ENCODE data around the gene ARHGAP32.

The ARHGAP32 gene

DNA sequence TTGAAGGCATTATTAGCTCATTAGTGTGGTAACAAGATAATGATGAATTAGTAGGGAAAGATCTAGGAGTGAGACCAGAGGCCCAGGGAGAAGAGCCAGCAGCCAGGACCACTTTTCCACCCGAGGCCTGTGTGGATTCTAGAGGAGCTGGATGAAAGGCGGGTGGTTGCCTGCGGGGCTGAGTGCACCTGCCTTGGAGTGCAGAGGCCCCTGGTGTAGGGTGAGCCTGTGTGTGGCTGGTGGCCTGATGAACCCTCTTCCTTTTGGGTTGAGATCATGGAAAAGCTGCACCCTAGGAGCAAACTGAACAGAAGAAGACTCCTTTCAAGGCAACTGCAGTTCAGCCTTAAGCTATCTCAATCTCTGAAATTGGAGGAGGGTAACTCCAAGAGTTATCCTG is 243.5 kb downstream of the ARHGAP32 start:
- no peak for DNase-seq

DNA sequence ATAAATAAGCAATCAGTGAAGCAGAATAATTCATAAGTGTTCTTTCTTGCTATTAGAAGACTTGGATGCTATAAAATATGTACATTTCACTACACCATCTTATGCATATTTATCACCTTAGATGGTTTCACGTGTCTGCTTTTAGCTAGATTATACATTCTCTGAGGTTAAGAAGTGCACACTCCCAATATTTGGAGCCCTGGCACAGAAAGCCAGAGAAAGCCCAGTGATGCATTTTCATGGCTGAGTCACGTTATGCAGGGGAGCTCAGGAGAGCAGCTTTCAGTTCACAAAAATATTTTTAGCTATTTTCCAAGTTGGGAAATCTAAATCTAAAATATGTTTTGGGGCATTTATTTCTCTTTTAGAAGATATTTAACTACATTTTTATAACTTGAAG is 244.4 kb downstream of the ARHGAP32 start:
- DNase-seq: no peak

DNA sequence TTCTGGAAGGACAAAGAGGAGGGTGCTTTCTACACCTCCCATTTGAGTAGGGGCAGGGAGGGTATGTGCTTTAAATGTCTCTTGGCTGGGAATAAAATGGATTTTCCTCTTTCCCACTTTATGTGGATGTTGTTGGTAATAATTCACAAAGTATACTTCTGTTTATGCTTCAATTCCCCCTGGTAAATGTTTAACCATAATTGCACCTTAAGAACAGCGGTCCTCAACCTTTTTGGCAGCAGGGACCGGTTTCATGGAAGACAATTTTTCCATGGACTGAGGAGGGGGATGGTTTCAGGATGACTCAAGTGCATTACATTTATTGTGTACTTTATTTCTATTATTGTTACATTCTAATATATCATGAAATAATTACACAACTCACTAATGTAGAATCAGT is 245.5 kb downstream of the ARHGAP32 start:
- no peak for DNase-seq

DNA sequence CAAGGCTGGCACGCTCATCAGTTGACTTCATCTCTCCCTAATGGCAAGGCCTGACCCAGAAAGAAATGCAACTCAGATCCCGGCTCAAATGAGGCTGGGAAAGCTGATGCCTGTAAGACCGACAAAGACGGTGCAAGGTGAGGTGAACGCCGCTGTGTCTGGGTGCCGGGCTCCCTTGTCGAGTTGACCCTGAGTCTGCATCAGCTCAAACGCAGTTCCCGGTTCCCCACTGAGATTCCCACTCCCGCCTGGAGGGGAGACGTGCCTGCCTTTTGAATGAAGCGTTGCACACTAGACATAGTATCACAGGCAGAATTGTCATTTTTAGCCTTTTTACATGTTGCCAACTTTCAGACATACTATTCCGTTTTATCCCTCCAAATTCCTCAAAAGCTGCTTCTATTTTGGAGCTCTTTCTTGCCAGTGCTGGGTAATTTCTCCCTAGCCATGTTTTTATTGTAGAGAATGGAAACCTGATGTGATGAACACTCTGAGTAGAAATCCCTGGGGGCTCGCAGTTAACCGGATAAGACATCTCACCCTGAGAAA is 248.6 kb downstream of the ARHGAP32 start:
- no peak for DNase-seq

DNA sequence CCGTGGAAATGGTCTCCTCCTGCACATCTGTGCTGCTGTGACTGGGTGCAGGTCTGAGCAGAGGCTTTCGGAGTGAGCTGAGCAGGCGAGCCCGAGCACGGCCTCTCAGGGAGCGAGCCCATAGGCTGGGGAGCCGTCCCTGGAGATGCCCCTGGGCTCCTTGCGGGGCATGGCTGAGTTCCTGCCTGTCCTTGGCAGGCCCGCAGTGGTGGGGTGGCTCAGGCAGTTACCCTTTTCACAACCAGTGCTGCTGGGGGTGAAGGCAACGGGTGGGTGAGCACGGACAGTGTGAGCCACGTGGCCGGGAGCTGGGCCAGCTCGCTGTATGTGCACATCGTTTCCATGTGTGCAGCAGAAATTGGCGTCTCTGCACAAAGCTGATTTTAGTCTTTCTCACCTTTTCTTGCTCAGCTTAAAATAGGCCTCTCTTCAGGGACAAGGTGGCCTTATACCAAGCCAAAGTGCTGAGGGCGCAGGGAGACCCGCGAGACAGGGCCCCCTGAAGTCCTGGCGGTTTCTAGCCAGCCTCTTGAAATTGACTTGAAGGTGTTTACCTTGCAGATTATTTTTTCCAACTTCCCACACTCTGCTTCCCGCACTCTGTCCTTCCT is 249.2 kb downstream of the ARHGAP32 start, which contains the start of gene TP53AIP1:
TP53AIP1 (minus strand) TSS at position 55 of the 611 bp plus-strand sequence. CDS start 5,053 bp downstream, outside the sequence.
- no peak for DNase-seq

DNA sequence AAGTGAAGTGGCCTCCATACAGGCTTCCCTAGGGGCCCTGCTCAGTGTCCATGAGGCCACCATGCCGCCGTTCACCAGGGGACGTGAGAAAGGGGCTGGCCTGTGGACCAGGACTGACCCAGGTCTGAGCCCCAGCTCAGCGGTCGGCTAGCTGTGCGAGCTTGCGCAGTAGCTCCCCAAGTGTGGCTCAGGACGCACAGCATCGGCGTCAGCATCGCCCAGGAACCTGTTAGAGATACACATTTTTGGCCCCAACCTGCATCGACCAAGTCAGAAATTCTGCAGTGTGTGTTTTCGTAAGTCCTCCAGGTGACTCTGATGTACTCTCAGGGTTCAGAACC is 249.9 kb downstream of the ARHGAP32 start:
- no peak for DNase-seq

DNA sequence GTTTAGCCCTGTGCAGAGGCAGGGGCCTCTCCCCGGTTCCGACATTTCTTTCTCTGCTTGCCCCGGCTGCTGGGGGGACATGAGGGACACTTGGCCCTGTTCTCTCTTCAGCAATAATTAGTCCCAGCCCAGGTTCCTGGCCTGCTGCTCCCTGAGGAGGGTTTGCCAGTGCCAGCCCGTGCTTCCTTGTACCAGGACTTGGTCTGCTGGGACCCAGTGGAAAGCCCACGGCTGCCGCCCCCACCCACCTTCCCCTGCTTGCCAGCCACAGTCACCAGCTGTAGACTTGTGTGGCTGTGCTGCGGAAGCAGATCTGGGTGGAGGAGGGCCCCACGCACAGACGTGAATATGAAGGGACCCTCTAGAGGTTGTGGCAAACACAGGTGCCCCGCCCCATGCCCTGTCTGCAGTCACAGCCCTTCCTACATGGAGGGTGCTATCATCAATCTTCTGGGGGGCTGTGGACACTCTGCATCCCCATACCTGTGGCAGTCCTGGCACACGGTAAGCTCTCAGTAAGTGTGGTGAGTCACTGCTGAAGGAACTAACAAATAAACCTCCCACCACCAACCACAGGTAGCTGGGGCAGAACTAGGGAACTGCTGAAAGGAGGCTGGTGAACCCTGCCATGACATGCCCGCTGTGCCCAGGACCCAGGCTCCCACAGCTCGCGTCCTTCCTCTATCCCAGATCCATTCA is 250.4 kb downstream of the ARHGAP32 start:
- no peak for DNase-seq

DNA sequence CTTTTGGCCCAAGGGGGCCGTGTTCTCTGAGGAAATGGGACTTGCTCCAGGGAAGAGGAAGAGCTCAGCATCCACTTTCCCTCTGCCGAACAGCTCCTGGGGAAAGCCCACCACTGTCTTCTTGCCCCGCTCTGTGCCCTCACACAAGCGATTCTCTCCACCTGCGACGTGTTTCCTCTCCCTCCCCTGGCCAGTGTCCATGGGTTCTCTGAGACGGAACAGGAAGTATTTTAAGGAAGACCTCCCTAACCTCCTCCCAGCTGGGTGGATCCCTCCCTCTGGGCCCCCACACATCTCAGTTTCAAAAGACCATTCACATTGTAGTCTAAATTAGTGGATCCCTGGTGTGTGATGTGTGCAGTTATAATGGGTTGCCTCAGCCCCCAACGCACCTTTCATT is 251.0 kb downstream of the ARHGAP32 start:
- no peak for DNase-seq

DNA sequence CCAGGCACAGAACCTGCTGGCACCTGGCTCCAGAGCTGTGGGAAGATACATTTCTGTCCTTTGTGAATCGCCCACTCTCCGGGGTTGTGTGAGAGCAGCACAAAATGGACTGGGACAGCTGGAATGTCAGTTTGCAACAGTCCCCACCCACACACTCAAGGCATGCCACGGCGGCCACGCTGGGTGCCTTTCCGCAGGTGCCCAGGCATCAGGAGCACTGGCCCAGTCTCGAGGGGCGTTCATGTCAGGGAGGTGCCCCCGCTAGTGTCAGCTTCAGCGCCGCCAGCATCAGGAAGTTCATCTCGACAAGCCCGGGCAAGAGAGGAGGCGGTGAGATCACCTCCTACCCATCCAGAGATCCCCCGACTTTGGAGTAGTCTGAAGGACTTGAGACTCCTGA is 251.5 kb downstream of the ARHGAP32 start:
- no peak for DNase-seq

DNA sequence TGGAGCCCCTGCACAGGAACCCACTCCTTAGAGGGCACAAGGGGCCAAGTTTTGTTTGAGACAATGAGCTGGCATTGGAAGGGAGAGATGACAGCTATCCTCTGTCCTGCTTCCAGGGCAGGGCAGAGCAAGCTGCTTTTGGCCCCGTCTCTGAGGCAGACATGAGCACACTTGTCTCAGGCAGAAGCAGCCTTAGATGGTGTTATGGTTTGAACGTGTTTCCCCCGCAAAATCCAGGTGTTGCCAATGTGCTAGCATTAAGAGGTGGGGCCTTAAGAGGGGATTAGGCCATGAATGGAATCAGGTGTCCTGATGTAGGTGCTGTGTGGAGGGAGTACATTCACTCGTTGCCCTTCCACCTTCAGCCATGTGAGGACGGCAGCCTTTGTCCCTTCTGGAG is 252.0 kb downstream of the ARHGAP32 start:
- no peak for DNase-seq

DNA sequence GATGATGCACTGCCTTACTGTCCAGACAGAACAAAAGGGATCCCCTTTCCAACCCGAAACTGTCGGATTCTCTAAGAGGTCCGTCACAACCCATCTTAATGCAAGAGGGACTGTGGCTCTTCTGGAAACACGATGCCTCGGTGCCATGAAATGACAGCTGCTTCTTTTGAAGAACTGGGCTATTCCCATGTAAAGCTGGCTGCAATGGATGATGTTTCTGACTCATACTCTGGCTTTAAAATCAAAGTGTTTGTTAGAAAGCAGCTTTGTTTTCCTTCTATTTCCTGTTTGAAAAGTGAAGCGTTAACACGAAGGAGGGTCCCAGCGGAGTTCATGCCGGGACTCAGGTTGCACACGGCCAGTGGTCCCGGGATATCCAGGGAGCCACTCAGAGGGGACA is 252.5 kb downstream of the ARHGAP32 start:
- no peak for DNase-seq

DNA sequence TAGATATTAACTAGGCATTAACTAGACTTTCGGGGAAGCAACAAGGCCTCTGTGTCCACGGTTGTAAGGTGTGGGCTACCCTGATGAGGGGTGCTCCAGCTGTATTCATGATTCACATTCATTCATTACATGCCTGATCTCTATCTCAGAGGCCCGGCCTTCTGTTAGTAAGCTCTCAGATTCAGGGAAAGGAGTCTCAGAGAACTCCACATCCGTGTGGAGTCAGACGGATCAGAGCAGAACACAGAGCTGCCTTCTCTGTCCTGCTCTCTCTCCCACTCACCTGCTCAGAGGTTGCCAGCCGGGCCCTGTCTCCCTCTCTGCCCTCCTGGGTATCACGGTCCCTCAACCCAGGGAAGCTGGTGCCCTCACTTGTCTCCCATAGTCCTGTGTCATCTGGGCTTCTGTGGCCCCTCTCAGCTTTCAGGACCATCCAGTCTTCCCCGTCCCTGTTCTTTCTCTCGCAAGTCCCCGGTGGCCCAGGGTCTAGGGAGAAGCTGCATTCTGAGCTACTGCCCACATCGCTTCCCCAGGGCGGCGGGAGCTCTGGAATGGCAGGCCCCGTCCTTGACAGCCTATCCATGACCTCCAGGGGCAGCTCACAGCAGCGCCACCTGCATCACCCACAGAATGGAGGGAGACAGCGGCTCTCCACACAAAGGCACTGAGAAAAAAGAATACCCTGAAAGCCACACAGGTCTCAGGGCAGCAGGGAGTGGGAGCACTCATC is 253.8 kb downstream of the ARHGAP32 start:
- DNase-seq: no peak

DNA sequence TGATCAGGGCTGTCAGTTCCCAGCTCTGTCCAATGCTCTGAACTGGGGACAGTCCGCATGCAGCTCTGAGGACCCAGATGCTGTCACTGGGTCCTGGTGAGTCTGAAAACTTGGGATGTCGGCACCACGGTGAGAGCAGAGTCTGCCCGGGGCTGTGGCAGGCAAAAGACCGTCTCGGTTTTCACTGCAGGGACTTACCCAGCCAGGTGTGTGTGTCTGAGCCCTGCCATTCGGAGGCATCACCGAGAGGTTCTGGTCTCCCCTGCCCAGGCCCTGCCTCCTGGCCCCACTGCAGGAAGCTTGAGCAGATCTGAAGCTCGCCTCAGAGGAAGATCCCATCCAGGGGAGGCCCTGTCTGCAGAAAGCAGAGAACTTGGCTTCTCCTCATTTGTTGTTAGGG is 254.6 kb downstream of the ARHGAP32 start:
- no peak for DNase-seq

DNA sequence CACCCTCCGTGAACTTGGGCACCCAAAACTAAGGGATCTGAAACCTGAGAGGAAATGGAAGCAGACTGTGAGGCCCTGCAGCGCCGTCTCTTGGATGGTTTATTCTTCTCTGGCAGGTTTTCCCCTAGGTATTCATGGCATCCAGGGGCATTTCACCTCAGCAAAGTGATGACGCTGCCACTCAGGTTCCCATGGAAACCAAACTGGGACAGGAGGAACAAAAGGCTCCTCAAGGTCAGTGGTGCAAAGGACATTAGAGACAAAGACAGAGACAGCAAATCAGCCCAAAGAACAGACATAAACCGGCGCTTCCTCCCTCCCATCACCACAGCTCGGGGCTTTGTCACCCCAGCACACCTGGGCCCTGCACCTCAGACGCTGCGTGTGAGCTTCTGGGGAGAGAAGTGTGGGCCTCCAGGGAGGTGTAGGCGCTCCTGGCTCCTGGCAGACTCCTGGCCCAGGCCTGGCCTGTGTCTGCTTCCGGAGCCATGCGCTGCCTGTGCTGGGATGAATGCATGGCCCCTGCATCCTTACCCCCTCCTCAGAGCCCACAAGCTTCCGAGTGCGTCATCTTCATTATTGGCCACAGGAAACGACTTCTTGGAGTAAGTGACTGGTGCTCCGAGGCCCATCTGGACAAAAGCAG is 255.4 kb downstream of the ARHGAP32 start:
- no peak for DNase-seq

DNA sequence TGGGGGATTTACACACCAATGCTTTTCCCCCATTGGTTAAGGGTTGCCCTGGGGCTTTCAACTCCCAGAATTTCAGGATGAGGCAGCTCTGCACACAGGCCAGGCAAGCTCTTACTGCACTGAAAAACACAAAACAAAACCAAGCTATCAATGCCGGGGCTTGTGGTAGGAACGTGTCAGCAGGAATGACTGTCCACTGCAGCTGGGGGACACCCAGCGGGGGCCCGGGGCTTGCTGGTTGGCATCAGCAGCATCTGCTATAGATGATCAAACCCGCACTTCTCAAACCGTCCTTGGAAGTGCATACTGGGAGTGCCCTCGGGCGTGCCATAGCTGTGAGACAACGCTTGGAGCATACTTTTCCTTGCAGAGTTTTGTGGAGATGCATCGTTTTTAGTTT is 257.2 kb downstream of the ARHGAP32 start:
- no peak for DNase-seq

DNA sequence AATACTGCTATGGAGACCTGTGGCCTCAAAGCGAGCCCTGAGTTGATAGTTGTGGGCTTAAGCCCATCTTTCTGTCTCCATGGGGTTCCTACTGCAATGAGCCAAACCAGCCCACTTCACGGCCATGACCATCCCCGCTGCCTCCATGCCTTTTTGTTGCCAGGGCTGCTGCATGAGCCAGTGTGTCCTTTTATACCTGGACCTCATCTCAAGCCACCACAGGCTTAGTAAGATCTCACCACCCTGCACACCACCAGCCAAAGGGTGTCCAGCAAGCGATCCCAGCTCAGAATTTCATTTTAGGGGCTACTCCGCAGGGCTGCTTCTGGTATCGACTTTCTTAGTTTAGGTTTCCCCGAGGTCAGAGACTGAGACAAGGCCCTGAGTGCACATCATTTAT is 257.8 kb downstream of the ARHGAP32 start:
- DNase-seq: no peak

DNA sequence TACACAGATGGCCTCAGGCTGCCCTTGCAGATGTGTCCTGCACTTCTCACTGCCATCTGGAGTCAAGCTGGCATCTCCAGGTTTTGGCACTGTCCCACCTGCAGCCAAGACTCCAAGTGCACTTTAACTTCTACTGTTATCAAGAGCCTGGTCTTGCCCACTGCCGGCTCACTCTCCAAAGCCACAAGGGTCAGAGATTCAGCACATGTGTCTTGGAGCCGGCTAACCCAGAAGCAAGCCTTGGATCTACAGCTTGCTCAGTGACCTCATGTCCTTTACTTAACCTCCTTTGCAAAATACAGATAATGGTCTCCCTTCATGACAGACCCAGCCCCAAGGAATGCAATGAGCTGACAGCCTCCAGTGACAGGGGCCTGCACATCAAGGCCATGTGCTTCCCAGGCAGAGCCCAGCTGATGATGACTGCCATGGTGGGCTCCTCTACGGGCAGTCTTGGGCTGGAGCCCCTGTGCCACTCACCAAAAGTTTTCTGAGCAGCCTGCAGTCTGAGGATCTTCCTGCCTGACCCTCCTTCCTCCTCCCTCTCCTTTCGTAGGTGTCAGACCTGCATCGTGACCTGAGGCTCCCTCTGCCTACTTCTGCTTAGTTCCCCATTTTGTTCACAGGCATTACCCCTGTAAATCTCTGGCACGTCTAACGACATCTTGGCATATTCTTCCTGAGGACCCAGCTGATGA is 258.5 kb downstream of the ARHGAP32 start:
- DNase-seq: no peak

DNA sequence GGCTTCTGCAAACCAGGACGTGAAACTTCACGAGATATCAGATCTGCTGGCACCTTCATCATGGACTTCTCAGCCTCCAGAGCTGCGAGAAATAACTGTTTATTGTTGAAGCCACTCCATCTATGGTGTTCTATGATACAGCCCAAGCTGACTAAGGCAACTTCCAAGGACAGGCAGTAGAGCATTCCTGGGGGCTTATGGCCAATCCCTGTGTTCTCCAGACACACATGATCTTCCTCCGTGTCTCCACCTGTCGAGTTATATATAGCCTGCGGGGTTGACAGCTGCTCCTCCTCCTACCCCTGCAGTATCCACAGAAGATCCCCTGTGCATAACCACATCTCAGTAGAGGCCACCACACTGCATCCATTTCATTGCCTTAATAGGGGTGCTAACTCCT is 260.5 kb downstream of the ARHGAP32 start:
- no peak for DNase-seq

DNA sequence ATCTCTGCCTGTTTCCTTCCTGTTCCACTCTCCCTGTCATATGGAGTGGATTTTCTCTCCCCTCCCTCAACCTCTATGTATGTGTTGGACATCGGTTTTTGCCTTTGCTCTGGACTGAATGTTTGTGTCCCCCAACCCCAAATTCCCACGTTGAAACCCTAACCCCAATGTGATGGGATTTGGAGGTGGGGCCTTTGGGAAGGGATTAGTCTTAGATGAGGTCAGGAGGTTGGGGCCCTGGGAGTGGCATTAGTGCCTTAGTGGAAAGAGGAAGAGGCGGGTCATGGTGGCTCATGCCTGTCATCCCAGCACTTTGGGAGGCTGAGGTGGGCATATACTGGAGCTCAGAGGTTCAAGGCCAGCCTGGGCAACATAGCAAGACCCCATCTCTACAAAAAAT is 261.1 kb downstream of the ARHGAP32 start:
- no peak for DNase-seq

DNA sequence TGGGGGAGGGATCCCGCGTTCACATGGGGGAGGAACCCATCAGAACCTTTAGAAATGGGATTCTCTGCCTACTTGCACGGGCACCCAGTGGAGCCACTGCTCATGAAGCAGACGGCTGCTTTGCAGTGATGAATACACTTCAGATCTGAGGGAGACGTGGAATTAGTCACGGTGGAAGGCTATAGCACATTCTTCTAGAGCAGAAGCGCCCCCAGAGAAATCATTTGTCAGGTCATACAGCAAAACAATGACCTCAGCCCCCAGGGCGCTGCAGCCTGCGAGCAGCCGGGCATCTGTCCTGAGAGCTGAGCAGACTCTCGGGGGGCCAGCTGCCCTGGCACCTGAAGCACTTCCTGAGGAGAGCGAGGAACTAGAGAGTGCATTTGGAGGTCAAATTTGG is 262.1 kb downstream of the ARHGAP32 start:
- no peak for DNase-seq

DNA sequence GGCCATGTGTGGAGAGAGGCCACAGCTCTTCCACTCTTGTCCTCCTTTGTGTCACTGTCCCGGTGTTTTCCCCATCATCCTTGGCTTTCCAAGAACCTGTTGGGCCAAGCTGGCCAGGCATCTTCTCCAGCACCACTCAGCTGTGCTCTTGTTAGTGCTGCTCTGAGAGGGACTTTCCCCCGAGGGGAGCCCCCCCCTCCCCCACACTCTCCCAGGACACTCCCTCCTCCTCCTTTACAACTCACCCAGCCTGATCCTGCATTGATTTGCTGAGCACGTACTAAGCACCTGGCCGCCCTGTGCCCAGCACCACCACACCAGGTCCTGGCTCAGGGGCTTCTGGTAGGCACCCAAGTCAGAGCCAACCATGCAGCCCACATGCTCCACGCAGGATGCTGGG is 262.7 kb downstream of the ARHGAP32 start:
- DNase-seq: no peak

DNA sequence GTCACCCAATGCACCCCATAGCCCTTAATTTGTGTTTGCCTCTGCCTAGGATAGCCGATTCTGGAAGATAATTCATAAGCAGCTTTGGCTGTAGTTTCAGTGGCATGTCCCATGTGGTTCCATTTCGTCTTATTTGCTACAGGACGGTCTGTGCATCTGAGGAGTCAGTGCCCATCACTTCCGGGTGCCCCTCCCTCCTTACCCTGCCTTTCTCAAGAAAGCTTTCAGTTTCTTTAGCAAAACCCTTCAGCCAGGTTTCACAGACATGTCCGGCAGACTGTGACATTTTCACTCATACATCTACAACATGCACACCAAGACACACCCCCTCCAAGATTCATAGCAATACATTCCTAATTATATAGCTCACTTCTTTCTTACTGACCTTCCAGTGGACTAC is 263.7 kb downstream of the ARHGAP32 start:
- no peak for DNase-seq
